ENCODE results near the gene TEX38. TPM values are rescaled to one million over a fixed set of nuclear protein-coding genes. Genes with fewer than 3 reads are reported as not detected.

Gene TEX38
- total RNA-seq, 1 experiment from 2014 or later, result not detected

GRCh38 chr1:46646331-46646730 lies 25.3 kb upstream of the TEX38 start:
- ATAC-seq (no peak), DNase-seq (ENCODE audit: low read depth, low spot score) (no peak)
- ChIA-PET CTCF (no interaction called here), POLR2A (no interaction called here)
- no peak overlapping the region for H3K4me3 ChIP-seq (ENCODE audit: low read depth in 2 of 2, low read length in 2 of 2)
- H3K9me3 ChIP-seq (ENCODE audit: control insufficient read depth, insufficient read depth, low read depth, low read length), result no peaks in the 10 kb centered on the region
- in situ Hi-C loops (cut with HindIII; ENCODE audit: low pct_unique_long_range_greater_than_20kb, low sequenced_read_pairs), result no loop called here
- H3K27ac ChIP-seq (ENCODE audit: low read length), result peak overlapping the region; percentile 29; the same call in 1 of the 2 replicates
- H3K36me3 ChIP-seq (ENCODE audit: control insufficient read depth, insufficient read depth, low read length), result no peaks in the 10 kb centered on the region
- no TSS peak for BruUV-seq (replicated peaks)
- intact Hi-C loops (cut with micrococcal nuclease; ENCODE audit: unreplicated experiment), result no loop called here
- peaks cover 32% of the 10 kb centered on the region for H3K4me1 ChIP-seq (ENCODE audit: control insufficient read depth, insufficient read depth, low read length)
- TF ChIP-seq REST (IDR thresholded peaks at IDR 0.05; ENCODE audit: insufficient read depth in 1 of 2, low read depth in 2 of 2, low read length in 1 of 2), result no peak
- no peak for TF ChIP-seq SIN3A (IDR thresholded peaks at IDR 0.05; ENCODE audit: borderline replicate concordance, insufficient read depth, low read depth, low read length)
- TF ChIP-seq, protein P1, sequence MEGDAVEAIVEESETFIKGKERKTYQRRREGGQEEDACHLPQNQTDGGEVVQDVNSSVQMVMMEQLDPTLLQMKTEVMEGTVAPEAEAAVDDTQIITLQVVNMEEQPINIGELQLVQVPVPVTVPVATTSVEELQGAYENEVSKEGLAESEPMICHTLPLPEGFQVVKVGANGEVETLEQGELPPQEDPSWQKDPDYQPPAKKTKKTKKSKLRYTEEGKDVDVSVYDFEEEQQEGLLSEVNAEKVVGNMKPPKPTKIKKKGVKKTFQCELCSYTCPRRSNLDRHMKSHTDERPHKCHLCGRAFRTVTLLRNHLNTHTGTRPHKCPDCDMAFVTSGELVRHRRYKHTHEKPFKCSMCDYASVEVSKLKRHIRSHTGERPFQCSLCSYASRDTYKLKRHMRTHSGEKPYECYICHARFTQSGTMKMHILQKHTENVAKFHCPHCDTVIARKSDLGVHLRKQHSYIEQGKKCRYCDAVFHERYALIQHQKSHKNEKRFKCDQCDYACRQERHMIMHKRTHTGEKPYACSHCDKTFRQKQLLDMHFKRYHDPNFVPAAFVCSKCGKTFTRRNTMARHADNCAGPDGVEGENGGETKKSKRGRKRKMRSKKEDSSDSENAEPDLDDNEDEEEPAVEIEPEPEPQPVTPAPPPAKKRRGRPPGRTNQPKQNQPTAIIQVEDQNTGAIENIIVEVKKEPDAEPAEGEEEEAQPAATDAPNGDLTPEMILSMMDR (IDR thresholded peaks at IDR 0.05), result no peak
- TF ChIP-seq POLR2AphosphoS5 (IDR thresholded peaks at IDR 0.05; ENCODE audit: low read depth, low read length), result no peak
- no peak for TF ChIP-seq TCF7L2 (IDR thresholded peaks at IDR 0.05; ENCODE audit: low read depth, low read length)
- H3K27me3 ChIP-seq (ENCODE audit: control insufficient read depth, insufficient read depth, low read length), result no peaks in the 10 kb centered on the region

GRCh38 chr1:46646844-46647243 lies 24.8 kb upstream of the TEX38 start:
- ChIA-PET POLR2A (interaction anchor here (0.6 kb wide), 1 partner anchor 21 kb away, joined by 4 read pairs; no protein-coding TSS in a partner anchor), CTCF (no interaction called here)
- TF ChIP-seq POLR2AphosphoS5 (IDR thresholded peaks at IDR 0.05; ENCODE audit: low read depth, low read length) (no peak), REST (IDR thresholded peaks at IDR 0.05; ENCODE audit: insufficient read depth in 1 of 2, low read depth in 2 of 2, low read length in 1 of 2) (no peak), SIN3A (IDR thresholded peaks at IDR 0.05; ENCODE audit: borderline replicate concordance, insufficient read depth, low read depth, low read length) (no peak), TCF7L2 (IDR thresholded peaks at IDR 0.05; ENCODE audit: low read depth, low read length) (no peak)
- TF ChIP-seq, protein P1 (IDR thresholded peaks at IDR 0.05), result no peak
- H3K9me3 ChIP-seq (ENCODE audit: control insufficient read depth, insufficient read depth, low read depth, low read length), result no peaks in the 10 kb centered on the region
- H3K27me3 ChIP-seq (ENCODE audit: control insufficient read depth, insufficient read depth, low read length), result no peaks in the 10 kb centered on the region
- H3K36me3 ChIP-seq (ENCODE audit: control insufficient read depth, insufficient read depth, low read length), result no peaks in the 10 kb centered on the region
- no peak overlapping the region for H3K4me3 ChIP-seq (ENCODE audit: low read depth in 2 of 2, low read length in 2 of 2)
- intact Hi-C loops (cut with micrococcal nuclease; ENCODE audit: unreplicated experiment), result no loop called here
- no TSS peak for BruUV-seq (replicated peaks)
- ATAC-seq (no peak), DNase-seq (ENCODE audit: low read depth, low spot score) (no peak)
- peak overlapping the region; percentile 30; the same call in 1 of the 2 replicates for H3K27ac ChIP-seq (ENCODE audit: low read length)
- H3K4me1 ChIP-seq (ENCODE audit: control insufficient read depth, insufficient read depth, low read length), result peaks cover 29% of the 10 kb centered on the region
- in situ Hi-C loops (cut with HindIII; ENCODE audit: low pct_unique_long_range_greater_than_20kb, low sequenced_read_pairs), result no loop called here

Measured in Panc1 (cell line).